NCI-H128 (cell line): ENCODE measurements around the gene SETD1B.
A peak's percentile ranks its signal among the peaks of the same experiment; 100 is the strongest.

ENCODE experiments used
- DNase-seq: peaks from one replicate; lab custom pipeline; 2025; ENCODE audit not compliant: unreplicated experiment; lab: John Stamatoyannopoulos, UW

SETD1B gene

DNA sequence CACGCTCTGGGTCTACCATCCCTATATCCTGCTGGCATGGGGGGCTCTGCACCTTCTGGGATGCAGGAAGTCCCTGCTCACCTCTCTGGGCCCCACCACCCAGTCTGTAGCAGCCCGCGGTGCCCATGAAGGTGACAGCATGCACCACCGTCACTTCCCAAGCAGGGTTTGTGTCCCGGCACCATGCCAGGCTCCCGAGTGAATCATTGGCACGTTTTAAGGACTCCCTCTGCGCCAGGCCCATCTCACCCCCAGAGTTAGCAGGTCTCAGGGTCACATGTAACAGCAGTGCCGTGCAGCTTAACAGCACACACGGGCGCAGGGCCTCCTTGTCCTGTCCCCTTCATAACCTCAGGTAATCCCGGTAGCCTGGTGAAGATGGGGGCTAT, 19.9 kb downstream of the SETD1B start:
- DNase-seq, result no peak

DNA sequence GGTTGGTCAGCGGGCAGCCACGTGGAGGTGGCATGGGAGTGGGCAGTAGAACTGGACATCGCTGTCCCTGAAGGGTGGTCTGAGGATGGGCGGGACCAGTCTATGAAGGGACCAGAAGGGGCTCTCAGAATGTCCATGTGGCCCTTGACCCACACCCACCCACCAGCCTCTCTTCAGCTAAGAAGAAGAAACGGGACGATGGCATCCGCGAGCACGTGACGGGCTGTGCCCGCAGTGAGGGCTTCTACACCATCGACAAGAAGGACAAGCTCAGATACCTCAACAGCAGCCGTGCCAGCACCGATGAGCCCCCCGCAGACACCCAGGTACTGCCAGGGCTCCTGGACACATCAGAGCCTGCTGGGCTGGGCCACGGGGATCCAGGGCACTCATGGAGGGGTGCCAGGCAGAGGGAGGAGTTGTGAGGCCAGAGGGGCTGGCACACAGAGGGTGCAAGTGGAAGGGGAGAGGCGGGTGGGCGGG, 21.3 kb downstream of the SETD1B start:
- no peak for DNase-seq

DNA sequence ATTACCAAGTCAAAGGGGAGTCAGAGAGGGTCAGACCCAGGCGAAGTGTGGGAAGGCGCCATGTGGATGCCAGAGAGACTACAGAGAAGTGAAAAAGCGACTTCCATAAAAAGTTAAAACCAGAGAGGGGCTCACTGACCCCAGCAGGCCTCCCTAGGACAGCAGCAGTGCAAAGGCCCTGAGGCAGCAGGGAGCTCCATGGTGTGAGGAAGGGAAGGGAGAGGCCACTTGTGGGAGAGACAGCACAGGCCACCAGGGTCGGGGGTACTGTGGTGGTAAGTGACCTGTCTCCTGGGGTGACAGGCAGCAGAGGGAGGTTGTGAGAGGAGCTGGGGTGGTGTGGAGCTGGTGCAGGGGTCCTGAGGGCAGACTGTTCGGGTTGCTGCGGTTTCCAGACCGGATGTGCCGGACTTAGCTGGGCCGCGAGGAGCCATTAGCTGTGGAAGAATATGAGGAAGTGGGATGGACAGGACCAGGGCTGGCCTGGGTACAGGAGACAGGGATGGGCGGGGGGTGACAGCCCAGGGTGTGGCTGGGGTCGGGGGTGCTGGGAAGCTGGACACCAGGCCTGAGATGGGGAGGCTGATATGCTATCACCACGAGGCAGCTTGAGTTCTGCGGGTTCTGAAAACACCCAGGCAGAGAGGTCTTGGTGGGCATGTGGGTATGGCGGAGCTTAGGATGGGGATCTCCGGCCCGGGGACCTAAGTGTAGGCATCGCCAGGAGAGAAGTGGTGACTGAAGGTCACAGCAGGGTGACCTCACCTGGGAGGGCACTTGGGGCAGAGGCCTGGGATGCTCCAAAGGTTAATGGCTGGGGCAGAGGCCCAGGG, 22.7 kb downstream of the SETD1B start:
- no peak for DNase-seq

DNA sequence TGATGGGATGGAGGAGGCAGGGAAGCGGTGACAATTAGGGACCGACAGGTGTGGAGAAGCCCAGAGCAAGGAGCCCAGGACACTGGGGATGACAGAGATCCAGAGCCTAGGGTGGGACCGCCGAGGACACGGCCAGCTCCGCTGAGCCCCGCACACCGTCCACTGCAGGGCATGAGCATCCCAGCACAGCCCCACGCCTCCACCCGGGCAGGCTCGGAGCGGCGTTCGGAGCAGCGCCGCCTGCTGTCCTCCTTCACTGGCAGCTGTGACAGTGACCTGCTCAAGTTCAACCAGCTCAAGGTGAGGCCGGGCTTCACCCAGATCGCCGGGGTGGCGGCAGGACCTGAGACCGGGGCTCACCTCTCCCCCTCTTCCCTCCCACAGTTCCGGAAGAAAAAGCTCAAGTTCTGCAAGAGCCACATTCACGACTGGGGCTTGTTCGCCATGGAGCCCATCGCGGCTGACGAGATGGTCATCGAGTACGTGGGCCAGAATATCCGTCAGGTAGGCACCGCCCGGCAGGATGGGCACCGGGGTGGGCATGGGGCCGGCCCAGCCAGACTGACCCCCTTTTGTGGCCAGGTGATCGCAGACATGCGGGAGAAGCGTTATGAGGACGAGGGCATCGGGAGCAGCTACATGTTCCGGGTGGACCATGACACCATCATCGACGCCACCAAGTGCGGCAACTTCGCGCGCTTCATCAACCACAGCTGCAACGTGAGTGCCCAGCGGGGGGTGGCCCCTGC, 23.7 kb downstream of the SETD1B start:
- no peak for DNase-seq

- no peak for DNase-seq
These were observed 24.5 kb downstream of the SETD1B start for GRCh38 chr12:121828306-121828705.

GRCh38 chr12:121828826-121829225, 25.0 kb downstream of the SETD1B start:
- no peak for DNase-seq

GRCh38 chr12:121829250-121829918, 25.6 kb downstream of the SETD1B start:
- no peak for DNase-seq

GRCh38 chr12:121830134-121830533, 26.3 kb downstream of the SETD1B start:
- DNase-seq, result no peak

DNA sequence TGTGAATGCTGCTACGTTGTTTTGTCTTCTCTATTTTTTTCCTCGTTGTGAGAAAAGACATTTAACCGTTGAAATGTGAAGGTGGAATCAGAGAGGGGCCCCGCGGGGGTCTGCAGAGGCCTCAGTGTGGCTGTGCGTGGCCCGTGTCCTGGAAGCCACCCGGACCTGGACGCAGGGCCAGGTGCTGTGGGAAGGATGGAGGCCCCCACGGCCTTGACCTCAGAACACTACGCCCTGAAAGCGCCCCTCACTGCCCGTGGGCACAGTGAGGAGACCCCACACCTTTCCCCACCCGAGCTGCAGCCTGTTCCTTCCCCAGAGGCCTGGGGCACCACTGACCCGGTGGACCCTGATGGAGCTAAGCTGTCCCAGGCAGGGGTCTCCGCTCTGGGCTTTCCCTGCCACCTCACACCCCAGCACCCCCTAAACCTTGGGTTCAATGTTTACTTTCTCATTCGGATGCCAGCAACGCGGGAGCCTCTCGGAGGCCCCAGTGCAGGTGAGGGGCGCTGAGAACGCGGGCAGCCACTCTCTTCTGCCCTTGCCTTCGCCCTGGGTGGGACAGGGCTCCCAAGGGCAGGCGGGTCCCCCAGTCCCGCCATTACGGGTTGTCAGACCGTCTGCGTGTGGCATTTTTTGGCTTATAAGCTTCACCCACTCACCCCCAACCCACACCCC, 26.9 kb downstream of the SETD1B start:
- no peak for DNase-seq

DNA sequence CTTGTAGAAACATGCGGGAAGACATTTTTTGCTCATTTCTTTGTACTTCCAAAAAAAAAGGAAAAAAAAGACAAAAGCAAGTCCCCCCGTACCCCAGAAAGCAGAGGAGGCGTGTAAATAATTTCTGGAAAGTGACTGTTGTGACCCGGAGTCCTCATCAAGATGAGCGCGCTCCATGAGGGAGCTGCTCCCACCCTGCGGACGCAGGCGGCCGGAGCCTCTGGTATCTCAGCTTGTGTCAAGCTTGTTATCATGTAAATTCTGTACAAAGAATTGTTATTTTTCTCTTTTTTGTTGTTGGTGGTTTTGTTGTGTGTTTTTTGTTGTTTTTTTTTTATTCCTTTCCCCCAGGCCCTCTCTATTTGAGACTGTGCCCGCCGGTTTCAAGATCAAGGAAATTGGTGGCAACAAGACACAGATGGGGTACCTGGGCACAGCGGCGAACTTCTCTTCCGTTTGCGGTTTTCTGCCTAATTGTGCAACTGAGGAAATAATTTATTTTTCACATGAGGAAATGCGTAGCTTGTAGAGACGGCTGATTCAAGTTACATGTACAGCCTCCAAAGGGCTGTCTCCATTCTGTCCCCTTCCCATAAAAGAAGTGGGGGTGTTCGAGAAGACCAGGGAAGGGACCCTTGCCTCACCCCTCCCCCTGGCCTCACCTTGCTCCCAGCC, 27.9 kb downstream of the SETD1B start:
- DNase-seq, result no peak

DNA sequence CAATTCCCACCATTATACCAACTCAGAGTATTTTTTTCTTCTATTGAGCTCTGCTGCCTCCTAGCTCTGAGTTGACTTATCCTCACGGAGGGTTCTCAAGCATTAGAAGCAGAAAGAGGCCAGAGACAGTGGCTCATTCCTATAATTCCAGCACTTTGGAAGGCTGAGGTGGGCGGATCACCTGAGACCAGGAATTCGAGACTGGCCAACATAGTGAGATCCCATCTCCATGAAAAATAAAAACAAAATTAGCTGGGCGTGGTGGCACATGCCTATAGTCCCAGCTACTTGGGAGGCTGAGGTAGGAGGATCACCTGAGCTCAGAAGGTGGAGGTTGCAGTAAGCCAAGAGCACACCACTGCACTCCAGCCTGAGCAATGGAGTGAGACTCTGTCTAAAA, 33.9 kb downstream of the SETD1B start:
- DNase-seq, result no peak

- DNase-seq, result no peak
These were observed 34.3 kb downstream of the SETD1B start for GRCh38 chr12:121838126-121838525.

- DNase-seq, result peak; percentile 96
These were observed 35.5 kb downstream of the SETD1B start for GRCh38 chr12:121839106-121839992.

- DNase-seq, result no peak
These were observed 36.4 kb downstream of the SETD1B start for GRCh38 chr12:121839993-121840761.

- DNase-seq, result no peak
These were observed 39.6 kb downstream of the SETD1B start for GRCh38 chr12:121843236-121843982.

- no peak for DNase-seq
These were observed 41.9 kb downstream of the SETD1B start for GRCh38 chr12:121845701-121846100.

GRCh38 chr12:121849211-121849610, 45.4 kb downstream of the SETD1B start:
- DNase-seq, result no peak

DNA sequence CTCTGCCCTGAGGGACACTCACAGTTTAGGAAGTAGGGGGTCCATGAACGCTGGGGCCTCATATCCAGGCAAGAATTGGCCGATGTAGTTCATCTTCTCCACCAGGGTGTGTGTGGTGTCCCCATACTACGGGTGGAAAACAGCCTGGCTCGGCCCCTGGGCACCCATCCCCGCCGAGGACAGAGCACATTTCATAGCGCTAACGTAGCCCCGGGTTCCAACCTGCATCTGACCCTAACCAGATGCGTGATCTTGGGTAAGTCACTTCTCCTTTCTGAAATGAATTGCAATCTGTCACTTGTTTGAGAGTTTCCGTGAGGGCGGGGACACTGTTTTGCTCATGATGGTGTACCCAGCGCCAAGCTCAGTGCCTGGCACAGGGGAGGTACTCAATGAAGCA, 45.9 kb downstream of the SETD1B start:
- DNase-seq, result no peak
